PC-3 (cell line): ENCODE data around the gene KIF25.

Experiments
- EZH2 ChIP-seq: fragments of 300-600 bp; sonication (generic); IDR thresholded peaks from one replicate; pipeline ENCODE4 v1.6.1; 2017; ENCODE audit warnings: antibody characterized with exemption, mild to moderate bottlenecking, low read length; ENCODE audit not compliant: unreplicated experiment
- EZH2phosphoT487 ChIP-seq: fragments of 300-600 bp; sonication (generic); IDR thresholded peaks from 2 replicates; pipeline ENCODE4 v1.6.1; 2018; ENCODE audit warnings: mild to moderate bottlenecking, antibody characterized with exemption, low read length, borderline replicate concordance
- TF ChIP-seq, protein P1 (sequence below): fragments of 300-600 bp; sonication (generic); conservative IDR thresholded peaks from 2 replicates; pipeline ENCODE4 v1.5.1; 2017; ENCODE audit warnings: antibody characterized with exemption, low read depth, mild to moderate bottlenecking, low read length

GRCh38 chr6:167984876-167985604 lies 12.4 kb upstream of the KIF25 start:
- TF ChIP-seq EZH2 (no peak), EZH2phosphoT487 (no peak)
- TF ChIP-seq, protein P1, sequence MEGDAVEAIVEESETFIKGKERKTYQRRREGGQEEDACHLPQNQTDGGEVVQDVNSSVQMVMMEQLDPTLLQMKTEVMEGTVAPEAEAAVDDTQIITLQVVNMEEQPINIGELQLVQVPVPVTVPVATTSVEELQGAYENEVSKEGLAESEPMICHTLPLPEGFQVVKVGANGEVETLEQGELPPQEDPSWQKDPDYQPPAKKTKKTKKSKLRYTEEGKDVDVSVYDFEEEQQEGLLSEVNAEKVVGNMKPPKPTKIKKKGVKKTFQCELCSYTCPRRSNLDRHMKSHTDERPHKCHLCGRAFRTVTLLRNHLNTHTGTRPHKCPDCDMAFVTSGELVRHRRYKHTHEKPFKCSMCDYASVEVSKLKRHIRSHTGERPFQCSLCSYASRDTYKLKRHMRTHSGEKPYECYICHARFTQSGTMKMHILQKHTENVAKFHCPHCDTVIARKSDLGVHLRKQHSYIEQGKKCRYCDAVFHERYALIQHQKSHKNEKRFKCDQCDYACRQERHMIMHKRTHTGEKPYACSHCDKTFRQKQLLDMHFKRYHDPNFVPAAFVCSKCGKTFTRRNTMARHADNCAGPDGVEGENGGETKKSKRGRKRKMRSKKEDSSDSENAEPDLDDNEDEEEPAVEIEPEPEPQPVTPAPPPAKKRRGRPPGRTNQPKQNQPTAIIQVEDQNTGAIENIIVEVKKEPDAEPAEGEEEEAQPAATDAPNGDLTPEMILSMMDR, result no peak
